HTERT RPE-1 (cell line): ENCODE measurements around the gene TMTC2.

Experiments used
- in situ Hi-C: fragments of 300-500 bp; cut with MboI; formaldehyde crosslinking; loops from 4 replicates; pipeline ENCODE4 v1.14.3; 2020; ENCODE audit warnings: low sequenced_read_pairs

Gene TMTC2

GRCh38 chr12:83172866-83173649, 486.4 kb downstream of the TMTC2 start:
- in situ Hi-C loops: no loop called here

GRCh38 chr12:83179999-83180398, 493.3 kb downstream of the TMTC2 start:
- in situ Hi-C loops: no loop called here

- in situ Hi-C loops: no loop called here
Observed at GRCh38 chr12:83181074-83181473, 494.4 kb downstream of the TMTC2 start.

GRCh38 chr12:83183132-83183531, 496.4 kb downstream of the TMTC2 start:
- in situ Hi-C loops: no loop called here
